ENCODE measurements around the gene TMEM132E.

Gene TMEM132E

DNA sequence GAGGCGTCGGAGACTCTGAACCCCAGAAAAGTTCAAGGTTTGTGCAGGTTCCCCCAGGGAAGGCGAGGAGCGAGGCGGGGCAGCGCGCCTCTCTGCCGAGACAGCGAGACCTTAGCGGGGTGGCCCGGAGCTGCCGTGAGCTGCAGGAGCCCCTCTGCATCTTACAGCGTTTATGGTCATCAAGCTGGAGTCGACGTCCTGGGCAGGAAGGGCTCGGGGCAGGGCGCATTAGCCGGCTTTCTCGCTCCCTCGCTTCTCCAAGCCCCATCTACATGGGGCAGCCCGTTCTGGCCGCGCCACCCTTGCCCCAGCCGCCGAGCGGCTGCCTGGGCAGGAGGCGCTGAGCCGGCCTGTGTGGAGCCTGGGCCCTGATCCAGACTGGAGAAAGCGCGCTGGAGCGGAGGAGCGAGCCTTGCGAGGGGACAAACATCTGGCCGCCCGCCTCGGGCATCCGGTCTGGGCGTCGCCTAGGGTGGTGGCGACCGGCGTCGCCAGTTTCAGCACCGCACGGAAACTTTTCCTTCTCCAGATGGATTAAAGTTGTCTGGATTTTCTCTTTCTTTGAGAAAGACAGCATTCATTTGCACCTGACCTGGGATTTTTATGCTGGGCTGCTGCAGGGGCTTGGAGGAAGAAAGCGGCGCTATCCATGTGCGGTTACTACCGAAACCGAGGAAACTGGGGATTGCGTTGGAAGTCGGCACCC, 750 bp downstream of the TMEM132E start:
- H3K9me3 ChIP-seq (ENCODE audit: insufficient read depth, low read length, severe bottlenecking) = no peaks in the 10 kb centered on the region
- H2AFZ ChIP-seq (ENCODE audit: low read depth, low read length) = no peak overlapping the region
- no peaks in the 10 kb centered on the region for H3K79me2 ChIP-seq (ENCODE audit: insufficient read depth, low read length)
- peaks cover 23% of the 10 kb centered on the region for H3K27me3 ChIP-seq (ENCODE audit: insufficient read depth, low read length, poor library complexity)
- H3K9ac ChIP-seq (ENCODE audit: low read depth, low read length) = no peak overlapping the region
- H3K4me1 ChIP-seq (ENCODE audit: insufficient read depth, low read length) = no peaks in the 10 kb centered on the region
- DNase-seq (no peak), ATAC-seq (ENCODE audit: insufficient read depth, low read depth) (no peak)
- no peak for TF ChIP-seq EZH2 (IDR thresholded peaks at IDR 0.05; ENCODE audit: borderline replicate concordance, low read depth, low read length, severe bottlenecking)
- TF ChIP-seq, protein P1, sequence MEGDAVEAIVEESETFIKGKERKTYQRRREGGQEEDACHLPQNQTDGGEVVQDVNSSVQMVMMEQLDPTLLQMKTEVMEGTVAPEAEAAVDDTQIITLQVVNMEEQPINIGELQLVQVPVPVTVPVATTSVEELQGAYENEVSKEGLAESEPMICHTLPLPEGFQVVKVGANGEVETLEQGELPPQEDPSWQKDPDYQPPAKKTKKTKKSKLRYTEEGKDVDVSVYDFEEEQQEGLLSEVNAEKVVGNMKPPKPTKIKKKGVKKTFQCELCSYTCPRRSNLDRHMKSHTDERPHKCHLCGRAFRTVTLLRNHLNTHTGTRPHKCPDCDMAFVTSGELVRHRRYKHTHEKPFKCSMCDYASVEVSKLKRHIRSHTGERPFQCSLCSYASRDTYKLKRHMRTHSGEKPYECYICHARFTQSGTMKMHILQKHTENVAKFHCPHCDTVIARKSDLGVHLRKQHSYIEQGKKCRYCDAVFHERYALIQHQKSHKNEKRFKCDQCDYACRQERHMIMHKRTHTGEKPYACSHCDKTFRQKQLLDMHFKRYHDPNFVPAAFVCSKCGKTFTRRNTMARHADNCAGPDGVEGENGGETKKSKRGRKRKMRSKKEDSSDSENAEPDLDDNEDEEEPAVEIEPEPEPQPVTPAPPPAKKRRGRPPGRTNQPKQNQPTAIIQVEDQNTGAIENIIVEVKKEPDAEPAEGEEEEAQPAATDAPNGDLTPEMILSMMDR (IDR thresholded peaks at IDR 0.05; ENCODE audit: borderline replicate concordance, extremely low read depth, low read length, poor library complexity, severe bottlenecking) = no peak
- no peaks in the 10 kb centered on the region for H3K36me3 ChIP-seq (ENCODE audit: insufficient read depth, low read length)
- no peak overlapping the region for H3K4me3 ChIP-seq (ENCODE audit: low read depth in 1 of 2, low read length in 2 of 2)
- H4K20me1 ChIP-seq (ENCODE audit: insufficient read depth, low read length) = no peaks in the 10 kb centered on the region
- H3K27ac ChIP-seq (ENCODE audit: low read length) = no peak overlapping the region
- no peak overlapping the region for H3K4me2 ChIP-seq (ENCODE audit: insufficient read depth, low read length)

DNA sequence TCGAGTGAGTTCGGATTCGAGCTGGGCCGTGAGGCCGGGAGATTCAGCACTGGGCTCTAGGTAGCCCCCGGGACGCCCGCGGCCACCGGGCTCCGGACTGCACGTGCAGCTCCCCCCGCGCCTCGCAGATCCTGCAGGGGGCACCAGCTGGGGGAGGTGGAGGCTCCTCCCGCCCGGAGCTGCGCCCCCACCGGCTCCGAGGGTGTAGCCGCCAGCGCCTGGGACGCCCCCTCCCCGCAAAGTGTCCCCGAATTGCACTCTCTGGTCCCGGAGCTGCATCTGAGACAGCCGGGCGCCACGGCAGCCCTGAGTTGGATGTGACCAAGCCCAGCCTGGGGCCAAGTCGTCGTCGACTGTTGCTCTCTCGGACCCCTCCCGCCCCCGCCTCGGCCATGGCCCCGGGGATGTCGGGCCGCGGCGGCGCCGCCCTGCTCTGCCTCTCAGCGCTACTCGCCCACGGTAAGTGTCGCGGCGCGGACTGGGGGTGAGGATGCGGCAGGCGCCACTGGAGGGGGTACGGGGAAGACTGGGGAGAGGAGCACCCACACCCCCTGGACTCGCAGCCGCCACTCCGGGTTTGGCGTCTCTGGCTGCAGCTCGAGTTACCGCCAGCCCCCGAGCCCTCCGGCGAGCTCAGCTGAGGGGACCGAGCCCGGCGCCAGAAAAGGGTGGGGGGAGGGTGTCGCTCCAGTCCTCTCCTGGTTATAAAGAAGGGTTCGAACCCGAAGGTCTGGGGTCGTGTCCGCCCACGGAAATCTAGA, 1.5 kb downstream of the TMEM132E start:
- Histone ChIP-seq H3K9me3 (ENCODE audit: insufficient read depth, low read length, severe bottlenecking) (no peaks in the 10 kb centered on the region), H3K27me3 (ENCODE audit: insufficient read depth, low read length, poor library complexity) (peaks cover 24% of the 10 kb centered on the region), H2AFZ (ENCODE audit: low read depth, low read length) (no peak overlapping the region), H3K36me3 (ENCODE audit: insufficient read depth, low read length) (no peaks in the 10 kb centered on the region), H3K4me1 (ENCODE audit: insufficient read depth, low read length) (no peaks in the 10 kb centered on the region), H3K4me2 (ENCODE audit: insufficient read depth, low read length) (no peak overlapping the region), H3K27ac (ENCODE audit: low read length) (no peak overlapping the region), H3K9ac (ENCODE audit: low read depth, low read length) (no peak overlapping the region), H4K20me1 (ENCODE audit: insufficient read depth, low read length) (no peaks in the 10 kb centered on the region), H3K4me3 (ENCODE audit: low read depth in 1 of 2, low read length in 2 of 2) (no peak overlapping the region), H3K79me2 (ENCODE audit: insufficient read depth, low read length) (no peaks in the 10 kb centered on the region)
- TF ChIP-seq, protein P1 (IDR thresholded peaks at IDR 0.05; ENCODE audit: borderline replicate concordance, extremely low read depth, low read length, poor library complexity, severe bottlenecking) = no peak
- no peak for TF ChIP-seq EZH2 (IDR thresholded peaks at IDR 0.05; ENCODE audit: borderline replicate concordance, low read depth, low read length, severe bottlenecking)
- DNase-seq (no peak), ATAC-seq (ENCODE audit: insufficient read depth, low read depth) (no peak)

DNA sequence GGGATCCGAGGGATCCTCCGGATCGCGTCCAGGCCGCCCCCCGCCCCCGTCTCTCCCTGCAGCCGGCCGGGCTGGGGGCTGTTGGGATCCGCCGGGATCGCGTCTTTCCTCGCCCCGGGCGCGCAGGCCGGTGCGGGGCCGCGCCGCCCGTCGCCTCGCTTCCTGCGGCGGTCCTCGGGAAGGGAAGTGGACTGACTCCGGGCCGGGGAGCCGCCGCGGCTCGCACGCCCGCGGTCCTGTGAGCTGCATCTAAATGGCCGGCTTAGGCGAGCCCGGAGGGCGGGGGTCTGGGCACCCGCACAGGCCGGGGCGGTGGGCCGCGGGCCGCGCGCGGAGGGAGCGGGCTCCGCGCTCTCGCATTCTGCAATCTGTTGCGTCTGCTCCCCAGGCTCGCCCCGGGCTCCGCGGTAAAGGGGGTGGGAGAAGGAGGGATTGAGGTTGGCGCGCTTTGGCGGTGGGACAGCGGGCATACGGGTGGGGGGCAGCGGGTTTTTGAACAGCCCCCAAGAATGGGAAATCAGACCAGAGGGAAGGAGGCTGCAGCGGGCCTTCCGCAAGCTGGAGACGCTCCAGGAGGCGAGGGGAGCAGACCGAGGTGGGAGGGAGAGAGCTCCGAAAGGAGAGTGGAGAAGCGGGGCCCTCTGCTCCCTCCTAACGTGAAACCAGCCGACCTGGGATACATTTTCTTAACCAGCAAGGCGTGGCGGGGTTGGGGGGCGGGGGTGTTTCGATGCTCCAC, 2.2 kb downstream of the TMEM132E start:
- Histone ChIP-seq H3K9me3 (ENCODE audit: insufficient read depth, low read length, severe bottlenecking) (no peaks in the 10 kb centered on the region), H3K36me3 (ENCODE audit: insufficient read depth, low read length) (no peaks in the 10 kb centered on the region), H3K9ac (ENCODE audit: low read depth, low read length) (no peak overlapping the region), H3K4me2 (ENCODE audit: insufficient read depth, low read length) (no peak overlapping the region), H3K27ac (ENCODE audit: low read length) (no peak overlapping the region), H2AFZ (ENCODE audit: low read depth, low read length) (no peak overlapping the region), H3K4me1 (ENCODE audit: insufficient read depth, low read length) (no peaks in the 10 kb centered on the region), H3K27me3 (ENCODE audit: insufficient read depth, low read length, poor library complexity) (peaks cover 28% of the 10 kb centered on the region), H3K4me3 (ENCODE audit: low read depth in 1 of 2, low read length in 2 of 2) (no peak overlapping the region), H4K20me1 (ENCODE audit: insufficient read depth, low read length) (no peaks in the 10 kb centered on the region), H3K79me2 (ENCODE audit: insufficient read depth, low read length) (no peaks in the 10 kb centered on the region)
- TF ChIP-seq, protein P1 (IDR thresholded peaks at IDR 0.05; ENCODE audit: borderline replicate concordance, extremely low read depth, low read length, poor library complexity, severe bottlenecking) = no peak
- no peak for TF ChIP-seq EZH2 (IDR thresholded peaks at IDR 0.05; ENCODE audit: borderline replicate concordance, low read depth, low read length, severe bottlenecking)
- DNase-seq (no peak), ATAC-seq (ENCODE audit: insufficient read depth, low read depth) (no peak)
